Neural progenitor cell (in vitro differentiated cells): ENCODE data around the gene XPNPEP2.

Source experiments
- EZH2 ChIP-seq: fragments of 200-600 bp; sonication (generic); IDR thresholded peaks from 2 replicates; pipeline ENCODE4 v1.6.1; 2017; ENCODE audit warnings: antibody characterized with exemption, mild to moderate bottlenecking, moderate library complexity
- TF ChIP-seq, protein P1 (sequence below): fragments of 200-600 bp; sonication (generic); IDR thresholded peaks from 2 replicates; pipeline ENCODE4 v1.5.1; 2017; ENCODE audit warnings: antibody characterized with exemption, mild to moderate bottlenecking

DNA sequence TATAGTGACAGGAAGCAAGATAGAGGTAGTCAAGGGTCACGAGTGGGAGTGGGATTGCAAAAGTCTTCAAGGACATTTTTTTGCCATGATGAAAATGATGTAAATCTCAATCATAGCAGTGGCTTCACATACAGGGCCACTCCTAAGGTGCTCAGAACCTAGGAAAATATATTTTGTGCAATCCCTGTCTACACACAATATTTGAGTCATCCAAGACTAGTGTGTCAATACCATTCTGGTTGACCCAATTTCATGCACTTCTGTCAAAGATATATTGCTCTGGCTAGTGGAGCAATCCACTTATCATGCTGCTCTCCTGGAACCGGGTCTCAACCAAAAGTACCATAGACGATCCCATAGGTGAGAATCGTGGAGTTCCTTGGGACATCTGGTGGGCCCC is 24.2 kb upstream of the XPNPEP2 start:
- TF ChIP-seq, protein P1, sequence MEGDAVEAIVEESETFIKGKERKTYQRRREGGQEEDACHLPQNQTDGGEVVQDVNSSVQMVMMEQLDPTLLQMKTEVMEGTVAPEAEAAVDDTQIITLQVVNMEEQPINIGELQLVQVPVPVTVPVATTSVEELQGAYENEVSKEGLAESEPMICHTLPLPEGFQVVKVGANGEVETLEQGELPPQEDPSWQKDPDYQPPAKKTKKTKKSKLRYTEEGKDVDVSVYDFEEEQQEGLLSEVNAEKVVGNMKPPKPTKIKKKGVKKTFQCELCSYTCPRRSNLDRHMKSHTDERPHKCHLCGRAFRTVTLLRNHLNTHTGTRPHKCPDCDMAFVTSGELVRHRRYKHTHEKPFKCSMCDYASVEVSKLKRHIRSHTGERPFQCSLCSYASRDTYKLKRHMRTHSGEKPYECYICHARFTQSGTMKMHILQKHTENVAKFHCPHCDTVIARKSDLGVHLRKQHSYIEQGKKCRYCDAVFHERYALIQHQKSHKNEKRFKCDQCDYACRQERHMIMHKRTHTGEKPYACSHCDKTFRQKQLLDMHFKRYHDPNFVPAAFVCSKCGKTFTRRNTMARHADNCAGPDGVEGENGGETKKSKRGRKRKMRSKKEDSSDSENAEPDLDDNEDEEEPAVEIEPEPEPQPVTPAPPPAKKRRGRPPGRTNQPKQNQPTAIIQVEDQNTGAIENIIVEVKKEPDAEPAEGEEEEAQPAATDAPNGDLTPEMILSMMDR: no peak
- TF ChIP-seq EZH2: no peak
